Ovary (tissue), 3 donors: Measurements from ENCODE around the gene CAMK2D.

Source experiments
- CTCF ChIP-seq, 3 donors: fragments of 450-650 bp in 2 of 3; fragments of 200-600 bp in 1 of 3; IDR thresholded peaks; one replicate each; pipeline versions ENCODE4 v1.5.1 to v1.8.0; 2016 to 2022; ENCODE audit warnings: antibody characterized with exemption in 3 of 3, mild to moderate bottlenecking in 1 of 3
- EP300 ChIP-seq: sonication (generic); formaldehyde crosslinking; IDR thresholded peaks from one replicate; pipeline ENCODE4 v1.6.1; 2017; ENCODE audit warnings: antibody characterized with exemption
- POLR2A ChIP-seq: fragments of 450-650 bp; IDR thresholded peaks from one replicate; pipeline ENCODE4 v1.6.1; 2017; ENCODE audit warnings: antibody characterized with exemption, mild to moderate bottlenecking, moderate library complexity
- donor health status: DM: no; HTN: no; CAD: no.

DNA sequence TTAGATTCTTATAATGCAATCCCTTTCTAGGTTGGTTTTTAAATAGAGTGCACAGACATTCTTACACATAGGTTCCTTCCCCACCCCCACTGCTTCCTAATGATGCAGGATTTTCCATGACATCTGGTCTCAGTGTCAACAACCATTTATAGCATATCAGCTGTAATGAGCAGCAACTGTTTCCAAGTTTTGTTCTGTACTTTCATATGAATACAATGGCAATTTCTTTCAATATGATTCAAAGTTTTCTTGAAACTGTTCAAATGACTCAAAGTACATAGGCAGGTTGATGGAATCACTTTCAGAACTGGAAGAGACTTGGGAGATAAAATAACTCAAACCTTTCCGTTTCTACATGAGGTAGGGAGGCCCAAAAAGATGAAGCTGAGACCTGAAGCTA, 220.7 kb downstream of the CAMK2D start:
- TF ChIP-seq CTCF (IDR thresholded peaks at IDR 0.05) (no peak), EP300 (no peak), POLR2A (no peak)
